HEK293 (cell line): ENCODE data around the gene CASKIN2.

Experiments used
- CTCF ChIA-PET: fragments of 350-600 bp; formaldehyde crosslinking; extraction: SDS; loops from one replicate; lab custom pipeline; 2021; ENCODE audit warnings: antibody characterized with exemption; lab: Yijun Ruan, JAX
- POLR2A ChIA-PET: fragments of 300-600 bp; formaldehyde crosslinking; extraction: SDS; loops from one replicate; lab custom pipeline; 2020; ENCODE audit warnings: antibody characterized with exemption, inconsistent platforms; lab: Yijun Ruan, JAX
- H3K27ac ChIP-seq: fragments of 200-500 bp; sonication (Bioruptor generic); 2 replicates; pipeline ENCODE4 v1.5.1; 2014; ENCODE audit warnings: low read depth, low read length, control low read depth, inconsistent platforms; ENCODE audit errors: extremely low read depth
- H3K36me3 ChIP-seq, 2 experiments: fragments of 200-500 bp in 1 of 2; sonication (Bioruptor generic) in 1 of 2; 1 replicate in 1 of 2; 2 replicates in 1 of 2; pipeline ENCODE4 v1.5.1; 2014 to 2017; ENCODE audit warnings: inconsistent platforms in 2 of 2, low read length in 2 of 2; ENCODE audit not compliant: control insufficient read depth in 2 of 2, insufficient read depth in 1 of 2
- H3K4me1 ChIP-seq: fragments of 200-500 bp; sonication (Bioruptor generic); 2 replicates; pipeline ENCODE4 v1.5.1; 2014; ENCODE audit warnings: mild to moderate bottlenecking, low read length, inconsistent platforms; ENCODE audit not compliant: control insufficient read depth, insufficient read depth
- H3K4me3 ChIP-seq: 2 replicates; pipeline ENCODE4 v1.5.1; 2011; ENCODE audit warnings: low read depth, mild to moderate bottlenecking, control low read depth, low read length, moderate library complexity
- H3K9me3 ChIP-seq: fragments of 200-500 bp; sonication (Bioruptor generic); 2 replicates; pipeline ENCODE4 v1.5.1; 2014; ENCODE audit warnings: low read depth, low read length, inconsistent platforms; ENCODE audit not compliant: control insufficient read depth, insufficient read depth
- GLI4 ChIP-seq: fragments of 450-650 bp; formaldehyde crosslinking; IDR thresholded peaks from 2 replicates; pipeline ENCODE4 v1.5.1; 2016; ENCODE audit warnings: missing biosample characterization, missing genetic modification characterization
- KLF8 ChIP-seq: fragments of 450-650 bp; formaldehyde crosslinking; IDR thresholded peaks from 2 replicates; pipeline ENCODE4 v1.5.1; 2016; ENCODE audit warnings: missing biosample characterization, missing genetic modification characterization
- ZEB2 ChIP-seq: fragments of 450-650 bp; formaldehyde crosslinking; IDR thresholded peaks from 2 replicates; pipeline ENCODE4 v1.5.1; 2016; ENCODE audit warnings: missing biosample characterization, missing genetic modification characterization
- ZIC2 ChIP-seq: fragments of 450-650 bp; formaldehyde crosslinking; IDR thresholded peaks from 2 replicates; pipeline ENCODE4 v1.5.1; 2016; ENCODE audit warnings: missing biosample characterization, missing genetic modification characterization
- ZNF169 ChIP-seq: fragments of 450-650 bp; formaldehyde crosslinking; IDR thresholded peaks from 2 replicates; pipeline ENCODE4 v1.5.1; 2016; ENCODE audit warnings: missing biosample characterization, missing genetic modification characterization
- ZNF24 ChIP-seq: fragments of 450-650 bp; formaldehyde crosslinking; IDR thresholded peaks from 2 replicates; pipeline ENCODE4 v1.5.1; 2016; ENCODE audit warnings: missing biosample characterization, missing genetic modification characterization
- ZNF404 ChIP-seq: fragments of 450-650 bp; formaldehyde crosslinking; IDR thresholded peaks from 2 replicates; pipeline ENCODE4 v1.5.1; 2017; ENCODE audit warnings: missing biosample characterization, missing genetic modification characterization
- ZNF521 ChIP-seq: fragments of 450-650 bp; formaldehyde crosslinking; IDR thresholded peaks from 2 replicates; pipeline ENCODE4 v1.5.1; 2017; ENCODE audit warnings: missing biosample characterization, mild to moderate bottlenecking, missing genetic modification characterization
- ZNF626 ChIP-seq: fragments of 450-650 bp; sonication (Bioruptor Pico); formaldehyde crosslinking; IDR thresholded peaks from 2 replicates; pipeline ENCODE4 v1.5.1; 2018; ENCODE audit warnings: missing biosample characterization, missing genetic modification characterization, inconsistent platforms
- ZNF76 ChIP-seq: fragments of 450-650 bp; formaldehyde crosslinking; IDR thresholded peaks from 2 replicates; pipeline ENCODE4; 2016; ENCODE audit warnings: low read depth, missing biosample characterization, missing genetic modification characterization, borderline replicate concordance
- TF ChIP-seq, protein P1 (sequence below): fragments of 450-650 bp; formaldehyde crosslinking; IDR thresholded peaks from 2 replicates; pipeline ENCODE4 v1.5.1; 2016; ENCODE audit warnings: missing biosample characterization, missing genetic modification characterization
- TF ChIP-seq, protein P2 (sequence below): fragments of 450-650 bp; formaldehyde crosslinking; IDR thresholded peaks from 2 replicates; pipeline ENCODE4 v1.5.1; 2016; ENCODE audit warnings: missing biosample characterization, missing genetic modification characterization
- TF ChIP-seq, protein P3 (sequence below): fragments of 450-650 bp; formaldehyde crosslinking; IDR thresholded peaks from 2 replicates; pipeline ENCODE4 v1.5.1; 2016; ENCODE audit warnings: missing biosample characterization, missing genetic modification characterization
- TF ChIP-seq, protein P4 (sequence below): fragments of 450-650 bp; formaldehyde crosslinking; IDR thresholded peaks from 2 replicates; pipeline ENCODE4 v1.5.1; 2016; ENCODE audit warnings: missing biosample characterization, missing genetic modification characterization
- TF ChIP-seq, protein P5 (sequence below): fragments of 450-650 bp; formaldehyde crosslinking; IDR thresholded peaks from 2 replicates; pipeline ENCODE4 v1.5.1; 2016; ENCODE audit warnings: missing biosample characterization, missing genetic modification characterization

Gene CASKIN2

DNA sequence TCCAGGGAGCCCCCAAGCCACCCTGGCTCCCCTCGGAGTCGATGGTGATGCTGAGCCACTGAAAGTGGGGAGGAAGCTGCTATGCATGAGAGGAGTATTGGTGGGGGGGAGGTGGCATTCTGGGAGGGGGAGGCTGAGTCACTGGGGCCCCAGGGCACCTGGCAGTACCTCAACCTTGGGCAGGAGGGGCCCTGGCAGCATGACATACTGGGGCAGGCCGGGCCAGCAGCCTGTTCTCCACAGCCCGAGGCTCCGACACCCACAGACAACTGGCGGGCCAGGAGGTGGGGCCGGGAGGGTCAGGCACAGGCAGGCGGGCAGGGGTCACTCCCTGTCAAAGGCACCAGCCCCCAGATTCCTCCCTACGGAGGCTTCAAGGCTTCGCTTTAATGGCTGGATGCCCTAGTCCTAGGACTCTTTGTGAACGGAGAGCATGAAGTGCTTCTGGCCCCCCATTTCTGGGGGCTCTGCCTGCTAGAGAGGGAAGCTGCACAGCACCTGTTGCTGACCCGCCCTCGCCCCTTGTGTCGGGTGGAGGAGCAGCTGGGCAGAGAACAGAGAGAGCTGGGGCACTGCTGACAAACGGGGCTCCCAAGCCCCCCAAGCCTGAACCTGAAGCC, 928 bp downstream of the CASKIN2 start (continued):
- TF ChIP-seq ZEB2 (tag by site-specific recombination) (no peak), ZNF404 (no peak), KLF8 (tag by site-specific recombination) (peak; percentile 33; the same call in 1 of the 2 replicates), ZNF521 (tag by site-specific recombination) (no peak), ZNF169 (tag by site-specific recombination) (no peak), GLI4 (no peak), ZNF24 (no peak), ZNF76 (peak; percentile 67), ZIC2 (tag by site-specific recombination) (peak; percentile 63)
- TF ChIP-seq, protein P1, sequence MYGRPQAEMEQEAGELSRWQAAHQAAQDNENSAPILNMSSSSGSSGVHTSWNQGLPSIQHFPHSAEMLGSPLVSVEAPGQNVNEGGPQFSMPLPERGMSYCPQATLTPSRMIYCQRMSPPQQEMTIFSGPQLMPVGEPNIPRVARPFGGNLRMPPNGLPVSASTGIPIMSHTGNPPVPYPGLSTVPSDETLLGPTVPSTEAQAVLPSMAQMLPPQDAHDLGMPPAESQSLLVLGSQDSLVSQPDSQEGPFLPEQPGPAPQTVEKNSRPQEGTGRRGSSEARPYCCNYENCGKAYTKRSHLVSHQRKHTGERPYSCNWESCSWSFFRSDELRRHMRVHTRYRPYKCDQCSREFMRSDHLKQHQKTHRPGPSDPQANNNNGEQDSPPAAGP (tag by site-specific recombination): peak; percentile 98

DNA sequence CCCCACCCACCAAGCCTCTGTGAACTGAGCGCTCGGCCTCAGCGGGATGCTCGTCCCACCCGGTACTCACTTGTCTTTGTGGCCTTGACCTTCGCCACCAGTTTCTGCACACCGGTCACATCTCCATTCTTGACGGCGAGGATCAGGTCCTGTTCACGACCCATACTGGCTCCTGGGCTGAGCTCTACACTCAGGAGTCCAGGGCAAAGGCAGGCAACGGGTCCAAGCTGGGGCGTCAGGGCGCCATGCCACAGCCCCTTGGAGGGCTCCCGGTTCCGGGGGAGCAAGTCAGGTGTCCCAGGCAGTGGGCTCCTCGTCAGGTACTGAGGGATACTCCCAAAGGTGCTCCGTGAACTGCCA, 1.7 kb downstream of the CASKIN2 start:
- ChIA-PET CTCF (interaction anchor here (0.7 to 1.4 kb wide), 5 partner anchors 9 to 152 kb away, joined by 3 to 4 read pairs (median 3); no protein-coding TSS in a partner anchor), POLR2A (interaction anchor here (0.7 to 2.2 kb wide), 4 partner anchors 10 to 108 kb away, joined by 4 to 7 read pairs (median 5); partner anchors contain the start of genes GRB2 and LLGL2)
- Histone ChIP-seq H3K4me1 (no peaks in the 10 kb centered on the region), H3K27ac (no peak overlapping the region), H3K36me3 (peaks cover 9 to 48% of the 10 kb centered on the region in 2 experiments; a peak in 2 of 3 replicates), H3K4me3 (no peak overlapping the region), H3K9me3 (no peaks in the 10 kb centered on the region)
- TF ChIP-seq, protein P2, sequence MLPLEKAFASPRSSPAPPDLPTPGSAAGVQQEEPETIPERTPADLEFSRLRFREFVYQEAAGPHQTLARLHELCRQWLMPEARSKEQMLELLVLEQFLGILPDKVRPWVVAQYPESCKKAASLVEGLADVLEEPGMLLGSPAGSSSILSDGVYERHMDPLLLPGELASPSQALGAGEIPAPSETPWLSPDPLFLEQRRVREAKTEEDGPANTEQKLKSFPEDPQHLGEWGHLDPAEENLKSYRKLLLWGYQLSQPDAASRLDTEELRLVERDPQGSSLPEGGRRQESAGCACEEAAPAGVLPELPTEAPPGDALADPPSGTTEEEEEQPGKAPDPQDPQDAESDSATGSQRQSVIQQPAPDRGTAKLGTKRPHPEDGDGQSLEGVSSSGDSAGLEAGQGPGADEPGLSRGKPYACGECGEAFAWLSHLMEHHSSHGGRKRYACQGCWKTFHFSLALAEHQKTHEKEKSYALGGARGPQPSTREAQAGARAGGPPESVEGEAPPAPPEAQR (tag by site-specific recombination): no peak
- TF ChIP-seq, protein P3, sequence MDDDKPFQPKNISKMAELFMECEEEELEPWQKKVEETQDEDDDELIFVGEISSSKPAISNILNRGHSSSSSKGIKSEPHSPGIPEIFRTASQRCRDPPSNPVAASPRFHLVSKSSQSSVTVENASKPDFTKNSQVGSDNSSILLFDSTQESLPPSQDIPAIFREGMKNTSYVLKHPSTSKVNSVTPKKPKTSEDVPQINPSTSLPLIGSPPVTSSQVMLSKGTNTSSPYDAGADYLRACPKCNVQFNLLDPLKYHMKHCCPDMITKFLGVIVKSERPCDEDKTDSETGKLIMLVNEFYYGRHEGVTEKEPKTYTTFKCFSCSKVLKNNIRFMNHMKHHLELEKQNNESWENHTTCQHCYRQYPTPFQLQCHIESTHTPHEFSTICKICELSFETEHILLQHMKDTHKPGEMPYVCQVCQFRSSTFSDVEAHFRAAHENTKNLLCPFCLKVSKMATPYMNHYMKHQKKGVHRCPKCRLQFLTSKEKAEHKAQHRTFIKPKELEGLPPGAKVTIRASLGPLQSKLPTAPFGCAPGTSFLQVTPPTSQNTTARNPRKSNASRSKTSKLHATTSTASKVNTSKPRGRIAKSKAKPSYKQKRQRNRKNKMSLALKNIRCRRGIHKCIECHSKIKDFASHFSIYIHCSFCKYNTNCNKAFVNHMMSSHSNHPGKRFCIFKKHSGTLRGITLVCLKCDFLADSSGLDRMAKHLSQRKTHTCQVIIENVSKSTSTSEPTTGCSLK (tag by site-specific recombination): no peak
- TF ChIP-seq, protein P4, sequence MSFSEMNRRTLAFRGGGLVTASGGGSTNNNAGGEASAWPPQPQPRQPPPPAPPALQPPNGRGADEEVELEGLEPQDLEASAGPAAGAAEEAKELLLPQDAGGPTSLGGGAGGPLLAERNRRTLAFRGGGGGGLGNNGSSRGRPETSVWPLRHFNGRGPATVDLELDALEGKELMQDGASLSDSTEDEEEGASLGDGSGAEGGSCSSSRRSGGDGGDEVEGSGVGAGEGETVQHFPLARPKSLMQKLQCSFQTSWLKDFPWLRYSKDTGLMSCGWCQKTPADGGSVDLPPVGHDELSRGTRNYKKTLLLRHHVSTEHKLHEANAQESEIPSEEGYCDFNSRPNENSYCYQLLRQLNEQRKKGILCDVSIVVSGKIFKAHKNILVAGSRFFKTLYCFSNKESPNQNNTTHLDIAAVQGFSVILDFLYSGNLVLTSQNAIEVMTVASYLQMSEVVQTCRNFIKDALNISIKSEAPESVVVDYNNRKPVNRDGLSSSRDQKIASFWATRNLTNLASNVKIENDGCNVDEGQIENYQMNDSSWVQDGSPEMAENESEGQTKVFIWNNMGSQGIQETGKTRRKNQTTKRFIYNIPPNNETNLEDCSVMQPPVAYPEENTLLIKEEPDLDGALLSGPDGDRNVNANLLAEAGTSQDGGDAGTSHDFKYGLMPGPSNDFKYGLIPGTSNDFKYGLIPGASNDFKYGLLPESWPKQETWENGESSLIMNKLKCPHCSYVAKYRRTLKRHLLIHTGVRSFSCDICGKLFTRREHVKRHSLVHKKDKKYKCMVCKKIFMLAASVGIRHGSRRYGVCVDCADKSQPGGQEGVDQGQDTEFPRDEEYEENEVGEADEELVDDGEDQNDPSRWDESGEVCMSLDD (tag by site-specific recombination): 0 out of 2 replicates have a peak, but pooled peaks have one; percentile 7
- TF ChIP-seq, protein P5, sequence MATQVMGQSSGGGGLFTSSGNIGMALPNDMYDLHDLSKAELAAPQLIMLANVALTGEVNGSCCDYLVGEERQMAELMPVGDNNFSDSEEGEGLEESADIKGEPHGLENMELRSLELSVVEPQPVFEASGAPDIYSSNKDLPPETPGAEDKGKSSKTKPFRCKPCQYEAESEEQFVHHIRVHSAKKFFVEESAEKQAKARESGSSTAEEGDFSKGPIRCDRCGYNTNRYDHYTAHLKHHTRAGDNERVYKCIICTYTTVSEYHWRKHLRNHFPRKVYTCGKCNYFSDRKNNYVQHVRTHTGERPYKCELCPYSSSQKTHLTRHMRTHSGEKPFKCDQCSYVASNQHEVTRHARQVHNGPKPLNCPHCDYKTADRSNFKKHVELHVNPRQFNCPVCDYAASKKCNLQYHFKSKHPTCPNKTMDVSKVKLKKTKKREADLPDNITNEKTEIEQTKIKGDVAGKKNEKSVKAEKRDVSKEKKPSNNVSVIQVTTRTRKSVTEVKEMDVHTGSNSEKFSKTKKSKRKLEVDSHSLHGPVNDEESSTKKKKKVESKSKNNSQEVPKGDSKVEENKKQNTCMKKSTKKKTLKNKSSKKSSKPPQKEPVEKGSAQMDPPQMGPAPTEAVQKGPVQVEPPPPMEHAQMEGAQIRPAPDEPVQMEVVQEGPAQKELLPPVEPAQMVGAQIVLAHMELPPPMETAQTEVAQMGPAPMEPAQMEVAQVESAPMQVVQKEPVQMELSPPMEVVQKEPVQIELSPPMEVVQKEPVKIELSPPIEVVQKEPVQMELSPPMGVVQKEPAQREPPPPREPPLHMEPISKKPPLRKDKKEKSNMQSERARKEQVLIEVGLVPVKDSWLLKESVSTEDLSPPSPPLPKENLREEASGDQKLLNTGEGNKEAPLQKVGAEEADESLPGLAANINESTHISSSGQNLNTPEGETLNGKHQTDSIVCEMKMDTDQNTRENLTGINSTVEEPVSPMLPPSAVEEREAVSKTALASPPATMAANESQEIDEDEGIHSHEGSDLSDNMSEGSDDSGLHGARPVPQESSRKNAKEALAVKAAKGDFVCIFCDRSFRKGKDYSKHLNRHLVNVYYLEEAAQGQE (tag by site-specific recombination): no peak
- no peak for TF ChIP-seq ZNF626 (tag by site-specific recombination)
